ENCODE measurements around the gene CENPN. TPM values are rescaled to one million over a fixed set of nuclear protein-coding genes. Genes with fewer than 3 reads are reported as not detected.

The CENPN gene
- polyA plus RNA-seq, 3 donors: 2.5 to 4.9 (median 4.4) TPM

DNA sequence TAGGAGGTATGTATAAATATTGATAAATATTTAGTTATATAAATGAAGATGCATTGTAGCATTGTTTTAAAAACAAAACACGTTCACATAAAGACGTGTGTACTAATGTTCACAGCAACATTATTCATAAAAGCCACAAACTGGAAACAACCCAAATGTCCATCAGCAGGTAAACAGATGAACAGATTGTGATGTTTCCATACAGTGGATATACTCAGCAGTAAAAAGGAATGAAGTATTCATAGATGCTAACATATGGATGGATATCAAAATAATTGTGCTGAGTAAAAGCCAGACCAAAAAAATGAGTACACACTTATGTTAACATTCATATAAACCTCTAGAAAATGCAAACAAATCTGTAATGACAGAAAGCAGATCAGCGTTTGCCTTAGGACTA is 6.0 kb downstream of the CENPN start:
- WGBS (ENCODE audit: insufficient coverage): 100% methylated on average over 1 of the region's 3 CpGs
- Mint-ChIP-seq H3K4me1 (peaks cover 15% of the 10 kb centered on the region), H3K27ac (peak overlapping the region in 1 of 7 donors; percentile 53), H3K27me3 (ENCODE audit: low read depth in 3 of 3) (peaks cover 0 to 1% (median 0%) of the 10 kb centered on the region in 3 donors), H3K36me3 (peaks cover 39 to 59% of the 10 kb centered on the region in 2 donors), H3K9me3 (no peaks in the 10 kb centered on the region), H3K4me3 (no peak overlapping the region)
- Histone ChIP-seq H3K9me3 (replicated peaks in 1 of 2; ENCODE audit: control insufficient read depth in 1 of 2, insufficient read depth in 1 of 2, low read length in 2 of 2) (no peaks in the 10 kb centered on the region), H3K27me3 (ENCODE audit: control insufficient read depth in 2 of 2, insufficient read depth in 2 of 2, low read length in 2 of 2) (no peaks in the 10 kb centered on the region), H3K4me1 (ENCODE audit: control insufficient read depth in 1 of 2, insufficient read depth in 2 of 2, low read length in 2 of 2) (peaks cover 6% of the 10 kb centered on the region in 2 donors), H3K4me3 (replicated peaks in 1 of 3; ENCODE audit: low read depth in 2 of 3, low read length in 3 of 3) (no peak overlapping the region), H4K20me1 (ENCODE audit: insufficient read depth, low read length) (no peaks in the 10 kb centered on the region), H3K36me3 (replicated peaks in 1 of 2; ENCODE audit: control insufficient read depth in 1 of 2, insufficient read depth in 2 of 2, low read length in 2 of 2) (peaks cover 40 to 68% of the 10 kb centered on the region in 2 donors), H3K4me2 (replicated peaks; ENCODE audit: extremely low read depth, low read length, poor library complexity, severe bottlenecking) (no peak overlapping the region), H2AFZ (ENCODE audit: insufficient read depth, low read depth, low read length, poor library complexity, severe bottlenecking) (no peak overlapping the region), H3K79me2 (ENCODE audit: insufficient read depth, low read length) (peaks cover 34% of the 10 kb centered on the region), H3K27ac (ENCODE audit: low read depth in 1 of 2, low read length in 2 of 2) (peak overlapping the region in 1 of 2 donors; percentile 28), H3K9ac (ENCODE audit: insufficient read depth, low read length, poor library complexity, severe bottlenecking) (no peak overlapping the region)
- no peak for DNase-seq
- intact Hi-C loops (cut with micrococcal nuclease): no loop called here
- TF ChIP-seq, protein P1, sequence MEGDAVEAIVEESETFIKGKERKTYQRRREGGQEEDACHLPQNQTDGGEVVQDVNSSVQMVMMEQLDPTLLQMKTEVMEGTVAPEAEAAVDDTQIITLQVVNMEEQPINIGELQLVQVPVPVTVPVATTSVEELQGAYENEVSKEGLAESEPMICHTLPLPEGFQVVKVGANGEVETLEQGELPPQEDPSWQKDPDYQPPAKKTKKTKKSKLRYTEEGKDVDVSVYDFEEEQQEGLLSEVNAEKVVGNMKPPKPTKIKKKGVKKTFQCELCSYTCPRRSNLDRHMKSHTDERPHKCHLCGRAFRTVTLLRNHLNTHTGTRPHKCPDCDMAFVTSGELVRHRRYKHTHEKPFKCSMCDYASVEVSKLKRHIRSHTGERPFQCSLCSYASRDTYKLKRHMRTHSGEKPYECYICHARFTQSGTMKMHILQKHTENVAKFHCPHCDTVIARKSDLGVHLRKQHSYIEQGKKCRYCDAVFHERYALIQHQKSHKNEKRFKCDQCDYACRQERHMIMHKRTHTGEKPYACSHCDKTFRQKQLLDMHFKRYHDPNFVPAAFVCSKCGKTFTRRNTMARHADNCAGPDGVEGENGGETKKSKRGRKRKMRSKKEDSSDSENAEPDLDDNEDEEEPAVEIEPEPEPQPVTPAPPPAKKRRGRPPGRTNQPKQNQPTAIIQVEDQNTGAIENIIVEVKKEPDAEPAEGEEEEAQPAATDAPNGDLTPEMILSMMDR (IDR thresholded peaks at IDR 0.05): no peak

DNA sequence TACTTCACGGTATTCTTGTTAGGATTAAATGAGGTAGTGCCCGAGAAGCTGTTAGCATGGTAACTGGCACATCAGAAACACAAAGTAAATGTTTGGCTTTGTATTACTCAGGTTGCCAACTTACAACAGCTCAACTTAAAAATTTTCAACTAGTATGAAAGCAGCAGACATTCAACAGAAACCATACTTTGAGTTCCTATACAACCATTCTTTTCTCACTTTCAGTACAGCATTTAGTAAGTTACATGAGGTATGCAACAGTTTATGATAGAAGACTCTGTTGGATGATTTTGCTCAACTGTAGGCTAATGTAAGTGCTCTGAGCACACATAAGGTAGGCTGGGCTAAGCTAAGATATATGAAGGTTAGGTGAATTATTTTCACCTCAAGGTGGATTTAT is 7.7 kb downstream of the CENPN start:
- Mint-ChIP-seq H3K27ac (no peak overlapping the region), H3K4me1 (peaks cover 3% of the 10 kb centered on the region)
- TF ChIP-seq, protein P1 (IDR thresholded peaks at IDR 0.05): no peak

More for the DNA sequence above, 7.7 kb downstream of the CENPN start:
- Histone ChIP-seq H3K36me3 (replicated peaks in 1 of 2; ENCODE audit: control insufficient read depth in 1 of 2, insufficient read depth in 2 of 2, low read length in 2 of 2) (peaks cover 52 to 85% of the 10 kb centered on the region in 2 donors), H2AFZ (ENCODE audit: insufficient read depth, low read depth, low read length, poor library complexity, severe bottlenecking) (no peak overlapping the region), H3K27me3 (ENCODE audit: control insufficient read depth in 2 of 2, insufficient read depth in 2 of 2, low read length in 2 of 2) (no peaks in the 10 kb centered on the region), H3K27ac (ENCODE audit: low read depth in 1 of 2, low read length in 2 of 2) (peak overlapping the region in 1 of 2 donors; percentile 9), H3K9me3 (replicated peaks in 1 of 2; ENCODE audit: control insufficient read depth in 1 of 2, insufficient read depth in 1 of 2, low read length in 2 of 2) (no peaks in the 10 kb centered on the region), H3K9ac (ENCODE audit: insufficient read depth, low read length, poor library complexity, severe bottlenecking) (no peak overlapping the region), H3K79me2 (ENCODE audit: insufficient read depth, low read length) (peaks cover 17% of the 10 kb centered on the region), H3K4me1 (ENCODE audit: control insufficient read depth in 1 of 2, insufficient read depth in 2 of 2, low read length in 2 of 2) (no peaks in the 10 kb centered on the region), H3K4me2 (replicated peaks; ENCODE audit: extremely low read depth, low read length, poor library complexity, severe bottlenecking) (no peak overlapping the region), H4K20me1 (ENCODE audit: insufficient read depth, low read length) (no peaks in the 10 kb centered on the region), H3K4me3 (replicated peaks in 1 of 3; ENCODE audit: low read depth in 2 of 3, low read length in 3 of 3) (no peak overlapping the region)
- H3K9me3 Mint-ChIP-seq: no peaks in the 10 kb centered on the region
- H3K36me3 Mint-ChIP-seq: peaks cover 51 to 76% of the 10 kb centered on the region in 2 donors
- DNase-seq: no peak
- intact Hi-C loops (cut with micrococcal nuclease): no loop called here
- no peak overlapping the region for H3K4me3 Mint-ChIP-seq
- WGBS (ENCODE audit: insufficient coverage): no CpG with 5 or more reads among the region's 2 CpGs
- H3K27me3 Mint-ChIP-seq (ENCODE audit: low read depth in 3 of 3): peaks cover 0 to 1% (median 0%) of the 10 kb centered on the region in 3 donors

Measured in CD14-positive monocyte (primary cell).